Activated naive CD4-positive, alpha-beta T cell treated with anti-CD3 and anti-CD28 coated beads for 36 hours (primary cell): ENCODE results near the gene PITRM1. TPM values are rescaled to one million over a fixed set of nuclear protein-coding genes. Genes with fewer than 3 reads are reported as not detected.
"Not testable (repeated sequence)": the region's sequence is repeated elsewhere in the genome, so short reads cannot be mapped to it uniquely, and the experiment has no call there.

Experiments
- CTCF ChIA-PET: fragments of 350-600 bp; sonication (Branson Sonifier 250); formaldehyde crosslinking; loops from one replicate; lab custom pipeline; 2021; ENCODE audit warnings: antibody characterized with exemption; lab: Charles Lee
- DNase-seq: peaks from one replicate; pipeline ENCODE4 v3.0.0-alpha.2; 2020
- H3K27ac Mint-ChIP-seq: one replicate; pipeline ENCODE4 v1.8.0; 2021; ENCODE audit warnings: mild to moderate bottlenecking, mixed read lengths
- H3K27me3 Mint-ChIP-seq: one replicate; pipeline ENCODE4 v1.8.0; 2021; ENCODE audit warnings: low read depth, mixed read lengths
- H3K36me3 Mint-ChIP-seq: one replicate; pipeline ENCODE4 v1.8.0; 2021; ENCODE audit warnings: low read depth, mixed read lengths
- H3K4me1 Mint-ChIP-seq: one replicate; pipeline ENCODE4 v1.8.0; 2021; ENCODE audit warnings: low read depth, mixed read lengths
- H3K4me3 Mint-ChIP-seq: one replicate; pipeline ENCODE4 v1.8.0; 2021; ENCODE audit warnings: mild to moderate bottlenecking, moderate library complexity, mixed read lengths
- H3K9me3 Mint-ChIP-seq: one replicate; pipeline ENCODE4 v1.8.0; 2021; ENCODE audit warnings: mixed read lengths
- intact Hi-C: fragments of 100-400 bp; cut with micrococcal nuclease; formaldehyde crosslinking; loops from one replicate; pipeline ENCODE4 v1.15.1; 2023
- total RNA-seq, 2 experiments: library from RNA; stranded (reverse); gene quantifications; one replicate each; pipeline ENCODE4 v1.2.3, GENCODE V29; 2021

Gene PITRM1
- total RNA-seq, 2 experiments from 2014 or later = 65.6 to 74.5 TPM

GRCh38 chr10:3173171-3173878 is 743 bp upstream of the PITRM1 start:
- Mint-ChIP-seq H3K27me3 (no peaks in the 10 kb centered on the region), H3K27ac (peak overlapping the region; percentile 89), H3K4me3 (peak overlapping the region; percentile 87), H3K9me3 (no peaks in the 10 kb centered on the region), H3K4me1 (peaks cover 23% of the 10 kb centered on the region), H3K36me3 (peaks cover 12% of the 10 kb centered on the region)
- intact Hi-C loops = no loop called here
- CTCF ChIA-PET = no interaction called here
- no peak for DNase-seq

GRCh38 chr10:3172081-3172445 is 519 bp downstream of the PITRM1 start:
- peak overlapping the region; percentile 85 for H3K4me3 Mint-ChIP-seq
- H3K4me1 Mint-ChIP-seq = peaks cover 23% of the 10 kb centered on the region
- peak; percentile 34 for DNase-seq
- H3K27ac Mint-ChIP-seq = peak overlapping the region; percentile 86
- H3K36me3 Mint-ChIP-seq = peaks cover 19% of the 10 kb centered on the region
- CTCF ChIA-PET = no interaction called here
- intact Hi-C loops = loop anchor here (1.0 kb wide), 4 partner anchors 14 to 613 kb away; partner anchors contain the start of gene KLF6
- H3K27me3 Mint-ChIP-seq = no peaks in the 10 kb centered on the region
- no peaks in the 10 kb centered on the region for H3K9me3 Mint-ChIP-seq

GRCh38 chr10:3171488-3171887 is 1.1 kb downstream of the PITRM1 start:
- H3K27me3 Mint-ChIP-seq, intact Hi-C loops, H3K27ac Mint-ChIP-seq, CTCF ChIA-PET, DNase-seq, H3K9me3 Mint-ChIP-seq: not testable (repeated sequence)
- Mint-ChIP-seq H3K36me3 (peaks cover 24% of the 10 kb centered on the region), H3K4me3 (peak overlapping the region; percentile 85), H3K4me1 (peaks cover 23% of the 10 kb centered on the region)

- intact Hi-C loops = no loop called here
- no peak overlapping the region for H3K4me3 Mint-ChIP-seq
- DNase-seq = no peak
These were observed 2.9 kb downstream of the PITRM1 start for GRCh38 chr10:3169673-3170072.

GRCh38 chr10:3169271-3169670 is 3.3 kb downstream of the PITRM1 start:
- Mint-ChIP-seq H3K27ac (no peak overlapping the region), H3K9me3 (no peaks in the 10 kb centered on the region), H3K4me3 (no peak overlapping the region), H3K27me3 (no peaks in the 10 kb centered on the region), H3K4me1 (peaks cover 23% of the 10 kb centered on the region), H3K36me3 (peaks cover 32% of the 10 kb centered on the region)
- CTCF ChIA-PET = no interaction called here
- DNase-seq = no peak
- intact Hi-C loops = no loop called here

More at GRCh38 chr10:3169673-3170072, 2.9 kb downstream of the PITRM1 start:
- H3K27me3 Mint-ChIP-seq = no peaks in the 10 kb centered on the region
- H3K27ac Mint-ChIP-seq = no peak overlapping the region
- no peaks in the 10 kb centered on the region for H3K9me3 Mint-ChIP-seq
- peaks cover 32% of the 10 kb centered on the region for H3K36me3 Mint-ChIP-seq
- CTCF ChIA-PET = no interaction called here
- H3K4me1 Mint-ChIP-seq = peaks cover 23% of the 10 kb centered on the region

- no peak for DNase-seq
- H3K27ac Mint-ChIP-seq = no peak overlapping the region
- no peak overlapping the region for H3K4me3 Mint-ChIP-seq
- H3K27me3 Mint-ChIP-seq = no peaks in the 10 kb centered on the region
- no peaks in the 10 kb centered on the region for H3K9me3 Mint-ChIP-seq
- H3K36me3 Mint-ChIP-seq = peaks cover 42% of the 10 kb centered on the region
- intact Hi-C loops = no loop called here
- CTCF ChIA-PET = interaction anchor here (1.2 kb wide), 1 partner anchor 10 kb away, joined by 5 read pairs; no protein-coding TSS in a partner anchor
- peaks cover 21% of the 10 kb centered on the region for H3K4me1 Mint-ChIP-seq
These were observed 4.8 kb downstream of the PITRM1 start for GRCh38 chr10:3167611-3168330.

- intact Hi-C loops = no loop called here
- H3K4me3 Mint-ChIP-seq = no peak overlapping the region
- H3K27ac Mint-ChIP-seq = no peak overlapping the region
- peaks cover 21% of the 10 kb centered on the region for H3K4me1 Mint-ChIP-seq
- H3K36me3 Mint-ChIP-seq = peaks cover 48% of the 10 kb centered on the region
- DNase-seq = no peak
- H3K9me3 Mint-ChIP-seq = no peaks in the 10 kb centered on the region
- H3K27me3 Mint-ChIP-seq = no peaks in the 10 kb centered on the region
- CTCF ChIA-PET = no interaction called here
These were observed 5.9 kb downstream of the PITRM1 start for GRCh38 chr10:3166496-3167290.

- Mint-ChIP-seq H3K4me3 (no peak overlapping the region), H3K27ac (no peak overlapping the region), H3K9me3 (no peaks in the 10 kb centered on the region), H3K36me3 (peaks cover 49% of the 10 kb centered on the region), H3K4me1 (peaks cover 9% of the 10 kb centered on the region), H3K27me3 (no peaks in the 10 kb centered on the region)
- no peak for DNase-seq
- intact Hi-C loops = no loop called here
- CTCF ChIA-PET = interaction anchor here (1.3 kb wide), 1 partner anchor 12 kb away, joined by 4 read pairs; no protein-coding TSS in a partner anchor
These were observed 7.4 kb downstream of the PITRM1 start for GRCh38 chr10:3165196-3165595.

- intact Hi-C loops = no loop called here
These were observed 8.7 kb downstream of the PITRM1 start for GRCh38 chr10:3163879-3164278.

GRCh38 chr10:3162533-3162932 is 10.0 kb downstream of the PITRM1 start:
- Mint-ChIP-seq H3K27me3 (no peaks in the 10 kb centered on the region), H3K36me3 (peaks cover 47% of the 10 kb centered on the region), H3K9me3 (no peaks in the 10 kb centered on the region), H3K4me1 (no peaks in the 10 kb centered on the region), H3K4me3 (no peak overlapping the region), H3K27ac (no peak overlapping the region)
- CTCF ChIA-PET = no interaction called here
- no peak for DNase-seq
- intact Hi-C loops = no loop called here

More at GRCh38 chr10:3163879-3164278, 8.7 kb downstream of the PITRM1 start:
- Mint-ChIP-seq H3K4me3 (no peak overlapping the region), H3K4me1 (peaks cover 5% of the 10 kb centered on the region), H3K36me3 (peaks cover 50% of the 10 kb centered on the region), H3K9me3 (no peaks in the 10 kb centered on the region), H3K27me3 (no peaks in the 10 kb centered on the region), H3K27ac (no peak overlapping the region)
- CTCF ChIA-PET = interaction anchor here (1.3 kb wide), 1 partner anchor 30 kb away, joined by 4 read pairs; no protein-coding TSS in a partner anchor
- DNase-seq = no peak

GRCh38 chr10:3159152-3159551 is 13.4 kb downstream of the PITRM1 start:
- intact Hi-C loops = no loop called here
- H3K36me3 Mint-ChIP-seq = peaks cover 55% of the 10 kb centered on the region
- CTCF ChIA-PET = interaction anchor here (1.2 kb wide), 1 partner anchor 64 kb away, joined by 6 read pairs; no protein-coding TSS in a partner anchor

GRCh38 chr10:3154666-3155065 is 17.9 kb downstream of the PITRM1 start:
- Mint-ChIP-seq H3K4me1 (peaks cover 8% of the 10 kb centered on the region), H3K9me3 (no peaks in the 10 kb centered on the region), H3K36me3 (peaks cover 45% of the 10 kb centered on the region), H3K4me3 (no peak overlapping the region), H3K27me3 (no peaks in the 10 kb centered on the region), H3K27ac (no peak overlapping the region)
- CTCF ChIA-PET = interaction anchor here (0.6 kb wide), 1 partner anchor 1263 kb away, joined by 3 read pairs; no protein-coding TSS in a partner anchor
- DNase-seq = no peak
- intact Hi-C loops = no loop called here

More at GRCh38 chr10:3159152-3159551, 13.4 kb downstream of the PITRM1 start:
- no peaks in the 10 kb centered on the region for H3K9me3 Mint-ChIP-seq
- no peaks in the 10 kb centered on the region for H3K4me1 Mint-ChIP-seq
- H3K27me3 Mint-ChIP-seq = no peaks in the 10 kb centered on the region
- no peak for DNase-seq
- no peak overlapping the region for H3K4me3 Mint-ChIP-seq
- no peak overlapping the region for H3K27ac Mint-ChIP-seq
